Transverse colon (tissue), 4 donors: ENCODE data around the gene MCM3AP.

Experiments
- CTCF ChIP-seq, 5 experiments: fragments of 200-600 bp in 3 of 5; fragments of 450-650 bp in 2 of 5; sonication (generic) in 3 of 5; IDR thresholded peaks; 1 replicate in 2 of 5; 2 replicates in 3 of 5; pipeline ENCODE4 v1.5.1; 2016 to 2017; ENCODE audit warnings: antibody characterized with exemption in 5 of 5, inconsistent platforms in 3 of 5, mild to moderate bottlenecking in 2 of 5, moderate library complexity in 1 of 5
- POLR2A ChIP-seq: fragments of 450-650 bp; IDR thresholded peaks from one replicate; pipeline ENCODE4 v1.6.1; 2016; ENCODE audit warnings: antibody characterized with exemption, mild to moderate bottlenecking, moderate library complexity
- POLR2AphosphoS5 ChIP-seq, 3 donors: sonication (generic); formaldehyde crosslinking; IDR thresholded peaks; one replicate each; pipeline ENCODE4 v1.6.1; 2016; ENCODE audit warnings: antibody characterized with exemption in 3 of 3

- TF ChIP-seq CTCF (IDR thresholded peaks at IDR 0.05): no peak
- TF ChIP-seq POLR2A: no peak
- no peak for TF ChIP-seq POLR2AphosphoS5 (IDR thresholded peaks at IDR 0.05)
Measured at GRCh38 chr21:46221664-46222435, 63.6 kb downstream of the MCM3AP start.
